HL-60 (cell line): ENCODE results near the gene FAM53A.
A peak's percentile ranks its signal among the peaks of the same experiment; 100 is the strongest.
"Not testable (repeated sequence)": the region's sequence is repeated elsewhere in the genome, so short reads cannot be mapped to it uniquely, and the experiment has no call there.

Source experiments
- DNase-seq, 2 experiments: peaks; one replicate each; pipeline ENCODE4 v3.0.0-alpha.2; 2010 to 2020; ENCODE audit warnings: low read depth in 1 of 2, low spot score in 1 of 2
- H3K27ac ChIP-seq: fragments of 250-450 bp; sonication (Bioruptor Pico); replicated peaks from 2 replicates; pipeline ENCODE4 v1.5.1; 2020; ENCODE audit warnings: mild to moderate bottlenecking, moderate library complexity
- H3K27me3 ChIP-seq: fragments of 250-450 bp; sonication (Bioruptor Pico); 2 replicates; pipeline ENCODE4 v1.5.1; 2021; ENCODE audit warnings: mild to moderate bottlenecking, moderate library complexity; ENCODE audit not compliant: insufficient read depth, poor library complexity, severe bottlenecking
- H3K4me3 ChIP-seq: replicated peaks from 2 replicates; pipeline ENCODE4 v1.5.1; 2011; ENCODE audit warnings: mild to moderate bottlenecking, control low read depth, low read length; ENCODE audit not compliant: insufficient read depth
- GABPA ChIP-seq: IDR thresholded peaks from 2 replicates; pipeline ENCODE4 v1.6.1; 2012; ENCODE audit warnings: low read depth
- POLR2AphosphoS5 ChIP-seq: IDR thresholded peaks from 2 replicates; pipeline ENCODE4 v1.6.1; 2012; ENCODE audit warnings: low read depth
- REST ChIP-seq: IDR thresholded peaks from 2 replicates; pipeline ENCODE4 v1.6.1; 2012; ENCODE audit warnings: low read depth; ENCODE audit not compliant: insufficient replicate concordance
- SPI1 ChIP-seq: IDR thresholded peaks from 2 replicates; pipeline ENCODE4 v1.6.1; 2012; ENCODE audit warnings: low read depth, mild to moderate bottlenecking, borderline replicate concordance
- TF ChIP-seq, protein P1 (sequence below): IDR thresholded peaks from one replicate; pipeline ENCODE4 v1.5.1; 2011; ENCODE audit warnings: low read length, control low read depth, inconsistent platforms; ENCODE audit not compliant: insufficient read depth

FAM53A gene

GRCh38 chr4:1705732-1706131 is 21.6 kb upstream of the FAM53A start:
- H3K27ac ChIP-seq: no peak overlapping the region
- TF ChIP-seq REST (no peak), GABPA (no peak), SPI1 (no peak), POLR2AphosphoS5 (no peak)
- TF ChIP-seq, protein P1, sequence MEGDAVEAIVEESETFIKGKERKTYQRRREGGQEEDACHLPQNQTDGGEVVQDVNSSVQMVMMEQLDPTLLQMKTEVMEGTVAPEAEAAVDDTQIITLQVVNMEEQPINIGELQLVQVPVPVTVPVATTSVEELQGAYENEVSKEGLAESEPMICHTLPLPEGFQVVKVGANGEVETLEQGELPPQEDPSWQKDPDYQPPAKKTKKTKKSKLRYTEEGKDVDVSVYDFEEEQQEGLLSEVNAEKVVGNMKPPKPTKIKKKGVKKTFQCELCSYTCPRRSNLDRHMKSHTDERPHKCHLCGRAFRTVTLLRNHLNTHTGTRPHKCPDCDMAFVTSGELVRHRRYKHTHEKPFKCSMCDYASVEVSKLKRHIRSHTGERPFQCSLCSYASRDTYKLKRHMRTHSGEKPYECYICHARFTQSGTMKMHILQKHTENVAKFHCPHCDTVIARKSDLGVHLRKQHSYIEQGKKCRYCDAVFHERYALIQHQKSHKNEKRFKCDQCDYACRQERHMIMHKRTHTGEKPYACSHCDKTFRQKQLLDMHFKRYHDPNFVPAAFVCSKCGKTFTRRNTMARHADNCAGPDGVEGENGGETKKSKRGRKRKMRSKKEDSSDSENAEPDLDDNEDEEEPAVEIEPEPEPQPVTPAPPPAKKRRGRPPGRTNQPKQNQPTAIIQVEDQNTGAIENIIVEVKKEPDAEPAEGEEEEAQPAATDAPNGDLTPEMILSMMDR: no peak
- H3K4me3 ChIP-seq: no peak overlapping the region
- no peak for DNase-seq
- no peaks in the 10 kb centered on the region for H3K27me3 ChIP-seq

DNA sequence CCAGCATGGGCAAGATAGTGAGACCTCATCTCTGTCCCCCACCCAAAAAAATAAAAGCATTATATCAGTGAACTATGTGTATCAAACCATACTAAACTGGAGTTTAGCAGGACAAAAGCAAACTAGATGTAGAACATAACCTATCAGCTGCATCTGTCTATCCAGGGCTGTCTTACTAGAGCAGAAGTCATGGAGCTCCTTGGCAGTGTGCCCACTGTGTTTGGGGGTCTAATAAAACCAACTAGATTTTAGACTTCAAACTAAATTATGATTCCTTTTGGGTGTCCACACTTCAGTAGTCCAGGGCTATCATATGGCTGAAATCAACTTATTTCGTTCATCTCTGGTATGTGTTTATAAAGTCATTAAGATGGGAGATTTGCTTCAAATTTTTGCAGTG is 19.8 kb upstream of the FAM53A start:
- no peak overlapping the region for H3K27ac ChIP-seq
- H3K4me3 ChIP-seq: no peak overlapping the region
- DNase-seq: no peak
- TF ChIP-seq, protein P1: no peak
- no peak for TF ChIP-seq SPI1
- no peak for TF ChIP-seq REST
- no peak for TF ChIP-seq GABPA
- TF ChIP-seq POLR2AphosphoS5: no peak
- no peaks in the 10 kb centered on the region for H3K27me3 ChIP-seq

DNA sequence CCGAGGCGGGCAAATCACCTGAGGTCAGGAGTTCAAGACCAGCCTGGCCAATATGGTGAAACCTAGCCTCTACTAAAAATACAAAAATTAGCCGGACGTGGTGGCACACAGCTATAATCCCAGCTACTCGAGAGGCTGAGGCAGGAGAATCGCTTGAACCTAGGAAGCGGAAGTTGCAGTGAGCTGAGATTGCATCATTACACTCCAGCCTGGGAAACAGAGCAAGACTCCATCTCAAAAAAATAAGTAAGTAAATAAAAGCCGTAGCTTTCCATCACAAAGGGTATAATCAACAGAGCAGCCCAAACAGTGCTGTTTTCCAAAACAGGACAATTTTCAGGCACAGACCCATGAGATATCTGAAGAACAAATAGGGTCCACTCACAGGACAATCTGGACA is 17.6 kb upstream of the FAM53A start:
- TF ChIP-seq GABPA: peak; percentile 63; the same call in 1 of the 2 replicates
- TF ChIP-seq SPI1: peak; percentile 33; the same call in 1 of the 2 replicates
- 0 out of 2 replicates have a peak, but pooled peaks have one; percentile 21 for TF ChIP-seq POLR2AphosphoS5
- DNase-seq: peak in 1 of 2 experiments; percentile 71
- H3K27ac ChIP-seq: peak overlapping the region; percentile 16; the same call in 1 of the 2 replicates
- not testable (repeated sequence) for H3K27me3 ChIP-seq, H3K4me3 ChIP-seq

GRCh38 chr4:1695913-1696312 is 11.8 kb upstream of the FAM53A start:
- H3K27ac ChIP-seq: no peak overlapping the region
- H3K27me3 ChIP-seq: no peaks in the 10 kb centered on the region
- no peak overlapping the region for H3K4me3 ChIP-seq
- no peak for DNase-seq
- TF ChIP-seq, protein P1: no peak
- TF ChIP-seq SPI1: no peak
- no peak for TF ChIP-seq POLR2AphosphoS5
- TF ChIP-seq REST: no peak
- TF ChIP-seq GABPA: no peak
